H1 (cell line): ENCODE measurements around the gene PRKCA. TPM values are rescaled to one million over a fixed set of nuclear protein-coding genes. Genes with fewer than 3 reads are reported as not detected.
"Not testable (repeated sequence)": the region's sequence is repeated elsewhere in the genome, so short reads cannot be mapped to it uniquely, and the experiment has no call there.

Source experiments
- CTCF ChIA-PET: fragments of 300-600 bp; sonication (Branson Sonifier 250); formaldehyde crosslinking; loops from one replicate; lab custom pipeline; 2021; ENCODE audit not compliant: partially characterized antibody; lab: Charles Lee
- POLR2A ChIA-PET: fragments of 300-600 bp; sonication (Branson Sonifier 250); formaldehyde crosslinking; loops from one replicate; lab custom pipeline; 2021; ENCODE audit warnings: inconsistent platforms; ENCODE audit not compliant: partially characterized antibody; lab: Charles Lee
- DNase-seq, 2 experiments: peaks; one replicate each; pipeline versions ENCODE4 v3.0.0 to v3.0.0-alpha.2; 2010 to 2022; ENCODE audit warnings: low spot score in 2 of 2, low read depth in 1 of 2, mixed read lengths in 1 of 2
- FAIRE-seq: peaks from 2 replicates; lab custom pipeline; 2011; peaks lifted over from hg19 to GRCh38; lab: Jason Lieb, UNC
- H2AFZ ChIP-seq: 2 replicates; pipeline ENCODE4 v1.8.1; 2012; ENCODE audit warnings: low read length, inconsistent platforms
- H2AK5ac ChIP-seq: 2 replicates; pipeline ENCODE4 v1.6.1; 2013; ENCODE audit warnings: low read depth, low read length
- H2BK120ac ChIP-seq: replicated peaks from 2 replicates; pipeline ENCODE3; 2013; ENCODE audit warnings: low read depth, low read length, inconsistent platforms
- H2BK12ac ChIP-seq: 2 replicates; pipeline ENCODE4 v1.6.1; 2013; ENCODE audit warnings: low read depth, low read length
- H2BK15ac ChIP-seq: 2 replicates; pipeline ENCODE4 v1.6.1; 2013; ENCODE audit warnings: low read length
- H2BK20ac ChIP-seq: 2 replicates; pipeline ENCODE4 v1.6.1; 2013; ENCODE audit warnings: low read length
- H2BK5ac ChIP-seq: 2 replicates; pipeline ENCODE4 v1.6.1; 2013; ENCODE audit warnings: low read depth, low read length
- H3K14ac ChIP-seq: 2 replicates; pipeline ENCODE4 v1.6.1; 2013; ENCODE audit warnings: inconsistent platforms; ENCODE audit not compliant: insufficient read length
- H3K18ac ChIP-seq: 2 replicates; pipeline ENCODE4 v1.6.1; 2013; ENCODE audit warnings: low read length; ENCODE audit errors: extremely low read depth
- H3K23ac ChIP-seq: 2 replicates; pipeline ENCODE4 v1.6.1; 2013; ENCODE audit warnings: inconsistent platforms; ENCODE audit not compliant: insufficient read length
- H3K23me2 ChIP-seq: 2 replicates; pipeline ENCODE4 v1.6.1; 2013; ENCODE audit warnings: low read depth, low read length
- H3K27ac ChIP-seq: 2 replicates; pipeline ENCODE4 v1.6.1; 2011; ENCODE audit warnings: low read depth, low read length, inconsistent platforms
- H3K27me3 ChIP-seq, 4 experiments: replicated peaks in 1 of 4; 1 replicate in 1 of 4; 2 replicates in 3 of 4; pipeline versions ENCODE4 v1.6.1 to v1.8.1; 2011 to 2013; ENCODE audit warnings: low read length in 3 of 4, mild to moderate bottlenecking in 3 of 4, inconsistent platforms in 2 of 4, mixed read lengths in 2 of 4, moderate library complexity in 1 of 4; ENCODE audit not compliant: control insufficient read depth in 3 of 4, insufficient read depth in 3 of 4; ENCODE audit errors: extremely low read depth in 1 of 4
- H3K36me3 ChIP-seq, 4 experiments: 2 replicates each; pipeline versions ENCODE4 v1.6.1 to v1.8.1; 2011 to 2013; ENCODE audit warnings: mild to moderate bottlenecking in 4 of 4, low read length in 3 of 4, moderate library complexity in 2 of 4, control low read depth in 1 of 4, inconsistent platforms in 1 of 4; ENCODE audit not compliant: insufficient read depth in 4 of 4, control insufficient read depth in 2 of 4
- H3K4ac ChIP-seq: replicated peaks from 2 replicates; pipeline ENCODE3; 2013; ENCODE audit warnings: low read length, low read depth, mixed read lengths, inconsistent platforms; ENCODE audit not compliant: insufficient read length
- H3K4me1 ChIP-seq, 4 experiments: replicated peaks in 1 of 4; 1 replicate in 1 of 4; 2 replicates in 3 of 4; pipeline versions ENCODE4 v1.6.1 to v1.8.1; 2011 to 2013; ENCODE audit warnings: low read length in 3 of 4, inconsistent platforms in 2 of 4, mixed read lengths in 1 of 4; ENCODE audit not compliant: insufficient read depth in 4 of 4, control insufficient read depth in 3 of 4
- H3K4me2 ChIP-seq, 2 experiments: 2 replicates each; pipeline versions ENCODE4 v1.6.1 to v1.8.1; 2011 to 2013; ENCODE audit warnings: low read depth in 2 of 2, low read length in 2 of 2, control low read depth in 1 of 2, inconsistent platforms in 1 of 2, mild to moderate bottlenecking in 1 of 2; ENCODE audit not compliant: insufficient read depth in 1 of 2
- H3K4me3 ChIP-seq, 4 experiments: fragments of 200-600, 300-600 bp in 1 of 4; sonication (generic), shearing (Covaris generic), sonication (Bioruptor Twin) in 1 of 4; 2 replicates each; pipeline versions ENCODE4 v1.5.1 to v1.8.1; 2011 to 2016; ENCODE audit warnings: low read length in 4 of 4, low read depth in 3 of 4, control low read depth in 2 of 4, inconsistent platforms in 2 of 4, mild to moderate bottlenecking in 2 of 4, mixed read lengths in 1 of 4, moderate library complexity in 1 of 4; ENCODE audit not compliant: insufficient read depth in 2 of 4; ENCODE audit errors: extremely low read depth in 1 of 4
- H3K56ac ChIP-seq: replicated peaks from 2 replicates; pipeline ENCODE3; 2013; ENCODE audit warnings: low read depth, mild to moderate bottlenecking, mixed read lengths, low read length, inconsistent platforms; ENCODE audit not compliant: insufficient read length
- H3K79me1 ChIP-seq: 2 replicates; pipeline ENCODE4 v1.6.1; 2013; ENCODE audit warnings: low read depth, low read length, control low read depth
- H3K79me2 ChIP-seq, 2 experiments: 2 replicates each; pipeline versions ENCODE4 v1.6.1 to v1.8.1; 2012 to 2013; ENCODE audit warnings: low read length in 2 of 2, mild to moderate bottlenecking in 2 of 2, inconsistent platforms in 1 of 2; ENCODE audit not compliant: insufficient read depth in 2 of 2, control insufficient read depth in 1 of 2
- H3K9ac ChIP-seq, 4 experiments: replicated peaks in 1 of 4; 1 replicate in 1 of 4; 2 replicates in 3 of 4; pipeline versions ENCODE4 v1.6.1 to v1.8.1; 2011 to 2013; ENCODE audit warnings: low read depth in 3 of 4, low read length in 3 of 4, control low read depth in 2 of 4, mild to moderate bottlenecking in 2 of 4, moderate library complexity in 2 of 4, inconsistent platforms in 1 of 4; ENCODE audit errors: extremely low read depth in 1 of 4
- H3K9me3 ChIP-seq, 2 experiments: 2 replicates each; pipeline versions ENCODE4 v1.6.1 to v1.8.1; 2012 to 2013; ENCODE audit warnings: mild to moderate bottlenecking in 2 of 2, moderate library complexity in 2 of 2, control low read depth in 1 of 2, inconsistent platforms in 1 of 2, low read depth in 1 of 2, low read length in 1 of 2, mixed read lengths in 1 of 2; ENCODE audit not compliant: insufficient read depth in 2 of 2
- H4K20me1 ChIP-seq, 2 experiments: replicated peaks in 1 of 2; 2 replicates each; pipeline versions ENCODE3 to v1.8.1; 2011 to 2013; ENCODE audit warnings: inconsistent platforms in 2 of 2, low read length in 2 of 2, mild to moderate bottlenecking in 1 of 2; ENCODE audit not compliant: insufficient read depth in 2 of 2, control insufficient read depth in 1 of 2
- H4K5ac ChIP-seq: 2 replicates; pipeline ENCODE4 v1.6.1; 2013; ENCODE audit warnings: low read length, low read depth, mixed read lengths, inconsistent platforms; ENCODE audit not compliant: insufficient read length
- H4K8ac ChIP-seq: 2 replicates; pipeline ENCODE4 v1.8.0; 2013; ENCODE audit warnings: mild to moderate bottlenecking, moderate library complexity, low read length, inconsistent platforms; ENCODE audit not compliant: insufficient read depth; ENCODE audit errors: extremely low read depth
- H4K91ac ChIP-seq: replicated peaks from 2 replicates; pipeline ENCODE3; 2013; ENCODE audit warnings: low read length, mixed read lengths, inconsistent platforms; ENCODE audit not compliant: insufficient read length
- ATF2 ChIP-seq: IDR thresholded peaks from 2 replicates; pipeline ENCODE4 v1.6.1; 2012; ENCODE audit warnings: low read length, inconsistent platforms
- KDM1A ChIP-seq: fragments of 200-600, 300-600 bp; sonication (generic); IDR thresholded peaks from 2 replicates; pipeline ENCODE4 v1.7.1; 2016; ENCODE audit warnings: mild to moderate bottlenecking, low read length, borderline replicate concordance
- WGBS, 2 experiments: shearing (Covaris generic) in 1 of 2; methylation state at CpG; one replicate each; pipeline versions ENCODE4 v1.1.6 to v1.1.7; 2013 to 2015; ENCODE audit warnings: low lambda C conversion rate in 2 of 2, mixed read lengths in 2 of 2, inconsistent platforms in 1 of 2, low coverage in 1 of 2, missing lambda C conversion rate in 1 of 2; ENCODE audit not compliant: insufficient replicate concordance in 2 of 2, insufficient coverage in 1 of 2, insufficient read length in 1 of 2; ENCODE audit errors: extremely low coverage in 1 of 2, missing lambda C conversion rate in 1 of 2; 5-methylcytosine and 5-hydroxymethylcytosine counted together
- polyA plus RNA-seq, 7 experiments: library from polyadenylated mRNA; depleted of rRNA in 3 of 7; stranded (reverse) in 5 of 7; unstranded in 2 of 7; fragments of >200 nt in 5 of 7; fragments of 200-250 nt in 2 of 7; gene quantifications; 1 replicate in 5 of 7; 2 replicates in 1 of 7; 4 replicates in 1 of 7; pipeline versions ENCODE4 v1.2.1 to v1.2.3, GENCODE V29; 2011 to 2013; ENCODE audit warnings: missing spikeins in 2 of 7, mixed read lengths in 2 of 7
- total RNA-seq: library from RNA; stranded (reverse); fragmentation: NEBNext Ultra II Directional; extraction: Animal tissue kit (Norgen Biotek cat#: 25700); gene quantifications from 2 replicates; pipeline ENCODE4 v1.2.1, GENCODE V29; 2021

PRKCA gene
- total and polyA plus RNA-seq, 2 of the 8 experiments (the other 6 are each of a cell fraction or from before 2014, with no cell fraction given) = 5.8 to 17.8 TPM

DNA sequence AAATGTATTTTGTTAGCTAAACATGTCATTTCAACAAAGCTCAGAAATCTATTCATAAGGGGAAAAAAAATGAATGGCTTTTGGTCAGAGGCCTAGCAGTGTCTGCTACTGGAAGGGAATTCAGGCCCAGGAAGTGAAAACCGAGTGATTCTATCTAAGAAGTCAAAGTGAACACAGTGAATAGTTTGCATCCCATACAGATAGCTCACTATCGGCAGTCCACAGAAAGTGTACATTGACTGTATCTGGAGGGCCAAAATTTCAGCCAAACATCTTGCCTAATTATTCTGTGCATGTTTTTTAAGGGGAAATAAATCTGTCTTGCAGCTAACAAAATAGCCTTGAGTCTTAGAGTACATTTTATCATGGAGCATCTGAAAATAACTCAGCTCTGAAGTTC lies 318.1 kb downstream of the PRKCA start (continued):
- TF ChIP-seq KDM1A (no peak), ATF2 (no peak)

DNA sequence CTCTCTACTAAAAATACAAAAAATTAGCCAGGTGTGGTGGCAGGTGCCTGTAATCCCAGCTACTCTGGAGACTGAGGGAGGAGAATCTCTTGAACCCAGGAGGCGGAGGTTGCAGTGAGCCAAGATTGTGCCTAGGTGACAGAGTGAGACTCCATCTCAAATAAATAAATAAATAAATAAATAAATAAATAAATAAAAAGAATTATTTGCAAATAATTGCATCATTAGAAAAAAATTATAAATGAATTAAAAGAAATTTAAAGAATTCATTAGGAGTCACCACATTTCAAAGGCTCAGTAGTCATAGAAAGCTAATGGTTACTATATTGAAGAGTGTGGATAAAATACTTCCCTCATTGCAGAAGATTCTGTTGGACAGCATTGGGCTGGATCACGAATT lies 322.2 kb downstream of the PRKCA start:
- H3K36me3 ChIP-seq, H2AK5ac ChIP-seq, H4K20me1 ChIP-seq, H4K8ac ChIP-seq, H3K4ac ChIP-seq, H3K4me1 ChIP-seq, FAIRE-seq, H3K79me2 ChIP-seq, H3K23ac ChIP-seq, POLR2A ChIA-PET, H3K27me3 ChIP-seq, H4K5ac ChIP-seq, H4K91ac ChIP-seq, H2BK120ac ChIP-seq, H3K56ac ChIP-seq, H3K27ac ChIP-seq, H3K18ac ChIP-seq, H3K9ac ChIP-seq, H2BK15ac ChIP-seq, H2AFZ ChIP-seq, H3K9me3 ChIP-seq, H3K14ac ChIP-seq, H2BK12ac ChIP-seq, H2BK5ac ChIP-seq, DNase-seq, H2BK20ac ChIP-seq, H3K4me2 ChIP-seq, H3K79me1 ChIP-seq, H3K23me2 ChIP-seq, H3K4me3 ChIP-seq: not testable (repeated sequence)
- CTCF ChIA-PET = interaction anchor here (0.6 to 1.6 kb wide), 4 partner anchors 164 to 710 kb away, joined by 3 to 6 read pairs (median 4); no protein-coding TSS in a partner anchor
- WGBS, 2 experiments = 86% methylated on average over 2 of the region's 2 CpGs; no CpG with 5 or more reads in 1 of the 2 experiments
